H4 (cell line): ENCODE results near the gene FCHSD1. TPM values are rescaled to one million over a fixed set of nuclear protein-coding genes. Genes with fewer than 3 reads are reported as not detected.
"Not testable (repeated sequence)": the region's sequence is repeated elsewhere in the genome, so short reads cannot be mapped to it uniquely, and the experiment has no call there.

Experiments used
- DNase-seq: peaks from one replicate; pipeline ENCODE4 v3.0.0-alpha.2; 2015; ENCODE audit warnings: low spot score
- total RNA-seq: library from RNA; depleted of rRNA; stranded (reverse); fragments of >200 nt; shearing (Covaris generic); gene quantifications from 2 replicates; pipeline ENCODE4 v1.2.3, GENCODE V29; 2014

FCHSD1 gene
- total RNA-seq, 1 experiment from 2014 or later = 5.9 TPM

- no peak for DNase-seq
Observed at GRCh38 chr5:141617682-141618029, 33.6 kb downstream of the FCHSD1 start.

- DNase-seq = no peak
Observed at GRCh38 chr5:141617128-141617527, 34.1 kb downstream of the FCHSD1 start.

GRCh38 chr5:141615991-141616720 lies 35.1 kb downstream of the FCHSD1 start:
- DNase-seq = no peak

GRCh38 chr5:141613344-141613743 lies 37.9 kb downstream of the FCHSD1 start:
- no peak for DNase-seq

GRCh38 chr5:141611289-141611688 lies 39.9 kb downstream of the FCHSD1 start:
- DNase-seq = no peak

- not testable (repeated sequence) for DNase-seq
Observed at GRCh38 chr5:141609921-141610320, 41.3 kb downstream of the FCHSD1 start.

GRCh38 chr5:141609044-141609443 lies 42.2 kb downstream of the FCHSD1 start:
- no peak for DNase-seq

GRCh38 chr5:141608557-141608956 lies 42.7 kb downstream of the FCHSD1 start:
- no peak for DNase-seq

- no peak for DNase-seq
Observed at GRCh38 chr5:141608046-141608445, 43.2 kb downstream of the FCHSD1 start.

GRCh38 chr5:141605523-141606277 lies 45.5 kb downstream of the FCHSD1 start:
- no peak for DNase-seq

- peak; percentile 46 for DNase-seq
Observed at GRCh38 chr5:141603923-141604717, 47.1 kb downstream of the FCHSD1 start.

- no peak for DNase-seq
Observed at GRCh38 chr5:141602606-141603005, 48.6 kb downstream of the FCHSD1 start.

- DNase-seq = no peak
Observed at GRCh38 chr5:141598391-141599345, 52.5 kb downstream of the FCHSD1 start.

- no peak for DNase-seq
Observed at GRCh38 chr5:141597814-141598213, 53.4 kb downstream of the FCHSD1 start.

GRCh38 chr5:141597394-141597793 lies 53.8 kb downstream of the FCHSD1 start:
- no peak for DNase-seq

GRCh38 chr5:141596867-141597266 lies 54.4 kb downstream of the FCHSD1 start:
- no peak for DNase-seq

- no peak for DNase-seq
Observed at GRCh38 chr5:141590127-141590526, 61.1 kb downstream of the FCHSD1 start.
